ENCODE data around the gene UGT1A8.

UGT1A8 gene

DNA sequence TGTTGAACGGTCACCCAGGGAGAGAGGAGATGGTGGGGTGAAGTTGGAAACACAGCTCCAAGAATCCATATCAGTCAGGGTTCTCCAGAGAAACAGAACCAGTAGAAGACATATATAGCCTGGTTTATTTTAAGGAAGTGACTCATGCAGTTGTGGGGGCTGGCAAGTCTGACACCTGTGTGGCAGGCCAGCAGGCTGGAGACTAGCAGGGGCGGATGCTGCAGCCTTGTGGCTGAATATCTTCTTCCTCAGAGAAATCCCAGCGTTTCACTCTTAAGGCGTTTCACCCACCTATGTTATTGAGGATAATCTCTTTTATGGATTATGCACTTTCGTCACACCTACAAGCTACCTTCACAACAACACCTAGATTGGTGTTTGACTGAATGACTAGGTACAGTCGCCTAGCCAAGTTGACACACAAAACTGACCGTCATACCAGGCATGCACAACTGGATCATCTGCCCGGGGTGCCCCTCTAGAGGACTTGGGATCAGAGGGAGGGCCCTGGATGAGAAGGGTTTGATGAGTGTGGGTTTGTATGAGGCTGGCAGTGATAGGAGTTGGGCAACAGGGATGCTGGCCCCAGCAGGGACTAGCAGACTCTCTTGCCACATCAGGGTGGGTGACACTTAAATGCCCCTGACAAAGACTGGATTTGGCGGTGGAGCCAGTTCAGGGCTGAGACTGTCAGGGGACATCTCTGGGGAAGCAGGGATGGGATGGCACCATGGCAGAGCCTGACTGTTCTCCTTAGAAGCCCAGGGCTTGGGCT lies 184.1 kb downstream of the UGT1A8 start:
- DNase-seq (ENCODE audit: low read depth): no peak

DNA sequence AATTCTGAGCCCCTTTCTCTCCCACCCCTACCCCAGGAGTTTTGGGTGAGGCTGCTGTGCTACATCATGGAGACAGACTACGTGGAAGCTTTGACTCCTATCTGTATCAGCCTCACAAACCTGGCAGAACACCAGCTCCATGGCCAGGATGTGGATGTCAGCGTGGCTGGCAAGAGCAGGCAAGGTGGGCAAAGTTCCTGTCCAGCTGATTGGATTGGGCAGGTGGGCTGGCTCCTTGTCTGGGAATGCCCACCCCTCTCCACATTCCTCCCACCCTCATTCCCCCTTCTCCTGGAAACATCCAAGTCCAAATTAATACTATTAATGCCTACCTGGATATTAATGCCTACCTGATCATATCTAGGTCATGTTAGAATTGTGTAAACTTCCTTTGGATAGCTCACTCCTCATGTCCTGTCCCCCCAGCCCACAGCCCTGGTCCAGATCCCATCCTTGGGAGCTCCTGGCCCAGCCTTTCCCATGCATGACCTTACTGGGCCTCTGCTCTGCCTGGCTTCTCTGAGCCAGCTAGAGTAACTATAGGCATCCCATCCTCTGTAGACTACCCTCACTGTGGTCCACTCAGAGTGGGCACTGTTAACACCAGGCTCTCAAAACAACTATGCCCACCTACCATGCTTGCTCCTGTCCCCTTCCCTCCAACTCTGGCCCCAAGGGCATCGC lies 184.8 kb downstream of the UGT1A8 start:
- no peak for DNase-seq (ENCODE audit: low read depth)

DNA sequence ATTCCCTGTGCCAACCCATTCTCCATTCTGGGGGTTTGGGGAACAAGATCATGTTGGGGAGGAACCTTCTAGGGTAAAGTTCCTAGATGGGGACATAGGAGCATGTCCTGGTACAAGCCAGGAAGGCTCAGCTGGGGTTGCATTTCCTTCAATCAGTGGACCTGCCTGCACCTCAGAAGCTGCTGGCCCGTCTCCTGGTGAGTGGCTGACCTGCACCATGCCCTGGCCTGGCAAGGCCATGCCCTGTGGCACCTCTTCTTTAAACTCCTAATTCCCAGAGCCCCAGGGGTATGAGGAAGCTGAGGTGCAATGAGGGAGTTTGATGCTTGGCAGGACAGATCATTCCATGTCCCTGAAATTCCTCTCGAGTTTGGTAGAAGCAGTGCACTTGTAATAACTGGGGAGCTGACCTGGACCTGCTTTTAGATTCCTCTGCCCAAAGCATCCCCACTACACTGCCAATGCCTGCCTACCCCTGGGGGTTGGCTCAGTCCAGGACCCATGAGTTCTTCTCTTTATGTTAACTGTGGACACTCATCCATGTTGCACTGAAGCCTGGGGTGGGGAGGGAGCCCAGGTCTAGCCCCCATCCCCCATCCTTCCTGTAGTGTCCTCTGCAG lies 186.0 kb downstream of the UGT1A8 start:
- no peak for DNase-seq (ENCODE audit: low read depth)

DNA sequence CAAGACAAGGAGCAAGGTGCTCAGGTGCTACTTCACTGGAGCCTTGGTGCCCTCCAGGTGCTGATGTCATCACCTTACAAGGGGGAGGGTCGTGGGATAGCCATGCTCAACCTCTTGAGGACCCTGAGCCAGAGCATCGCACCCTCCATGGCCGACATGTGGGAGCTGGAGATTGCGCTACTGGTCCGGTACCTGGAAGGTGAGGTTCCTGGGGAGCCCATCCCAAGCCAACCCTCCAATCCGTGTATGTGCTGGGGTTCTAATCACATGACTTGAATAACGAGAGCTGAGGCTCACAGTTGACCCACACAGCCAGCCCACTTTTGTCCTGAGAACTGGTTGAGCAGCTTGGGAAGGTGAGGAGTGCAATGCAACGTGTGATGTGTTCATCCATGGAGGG lies 186.6 kb downstream of the UGT1A8 start:
- DNase-seq (ENCODE audit: low read depth): no peak

DNA sequence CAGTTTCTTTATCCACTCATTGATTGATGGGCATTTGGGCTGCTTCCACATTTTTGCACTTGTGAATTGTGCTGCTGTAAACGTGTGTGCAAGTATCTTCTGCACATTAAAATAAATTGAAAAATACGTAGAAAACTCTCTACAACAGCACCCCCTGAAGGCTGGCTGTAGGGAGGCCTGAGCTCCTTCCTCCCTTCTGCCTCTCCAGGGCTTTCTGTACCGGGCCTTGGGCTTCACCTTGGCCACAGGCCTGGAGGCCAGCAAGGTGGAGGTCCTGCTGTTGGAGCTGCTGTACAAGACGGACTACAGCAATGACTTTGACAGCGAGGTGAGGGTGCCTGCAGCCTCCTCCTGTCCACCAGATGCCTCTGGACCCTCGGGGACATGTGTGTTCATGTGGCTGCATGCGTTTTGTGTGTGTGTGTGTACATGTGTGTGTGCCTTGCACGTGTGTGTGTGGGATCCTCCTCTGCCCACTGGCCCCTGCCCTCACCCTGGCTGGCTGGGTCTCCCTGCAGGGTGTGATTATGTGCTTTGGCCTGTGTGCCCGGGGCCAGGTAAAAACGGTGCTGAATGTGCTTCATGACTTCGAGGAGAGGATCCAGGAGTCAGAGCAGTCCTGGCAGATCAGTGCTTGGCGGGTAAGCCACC lies 189.9 kb downstream of the UGT1A8 start:
- DNase-seq (ENCODE audit: low read depth): no peak

DNA sequence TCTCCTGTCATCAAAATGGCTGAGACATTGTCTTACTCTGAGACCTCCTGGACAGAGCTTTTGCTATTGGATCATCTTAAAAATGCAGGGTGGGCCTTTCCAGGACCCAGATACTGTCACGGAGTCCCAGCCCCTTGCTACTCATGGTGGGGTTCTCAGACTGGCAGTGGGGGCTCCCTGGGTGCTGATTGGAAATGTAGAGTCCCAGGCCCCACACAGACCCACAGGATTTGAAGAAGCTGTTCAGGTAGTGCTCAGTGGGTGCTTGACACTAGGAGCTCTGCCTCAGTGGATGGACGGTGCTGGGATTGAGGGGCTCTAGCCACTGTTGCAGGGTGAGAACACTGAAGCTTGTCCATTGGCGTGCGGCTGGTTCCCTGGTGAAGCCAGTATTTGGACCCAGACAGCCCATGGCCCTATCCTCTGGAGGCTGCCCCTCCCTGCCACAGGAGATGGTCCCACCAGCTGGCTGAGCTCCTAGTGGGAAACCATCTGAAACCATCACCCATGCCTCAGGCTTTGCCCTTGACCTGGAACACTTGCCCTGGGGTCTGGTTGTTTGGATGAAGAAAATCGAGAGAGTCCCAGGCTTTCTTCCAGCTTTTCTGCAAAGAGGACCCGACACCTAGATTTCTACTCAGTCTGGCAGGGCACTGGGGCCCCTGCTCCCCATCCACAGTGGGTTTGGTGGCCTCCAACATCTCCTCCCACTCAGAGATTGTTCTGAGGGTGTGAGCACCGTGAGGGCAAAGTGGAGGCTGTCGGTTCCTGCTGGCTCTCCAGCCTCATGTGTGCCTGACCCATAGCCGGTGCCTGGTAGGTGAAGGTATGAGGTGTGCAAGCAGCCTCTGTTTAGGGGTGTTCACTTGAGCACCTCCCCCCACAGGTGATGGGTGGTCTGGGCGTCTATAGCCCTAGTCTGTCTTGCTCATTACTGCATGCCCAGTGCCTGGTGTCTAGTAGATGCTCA lies 190.8 kb downstream of the UGT1A8 start:
- no peak for DNase-seq (ENCODE audit: low read depth)

DNA sequence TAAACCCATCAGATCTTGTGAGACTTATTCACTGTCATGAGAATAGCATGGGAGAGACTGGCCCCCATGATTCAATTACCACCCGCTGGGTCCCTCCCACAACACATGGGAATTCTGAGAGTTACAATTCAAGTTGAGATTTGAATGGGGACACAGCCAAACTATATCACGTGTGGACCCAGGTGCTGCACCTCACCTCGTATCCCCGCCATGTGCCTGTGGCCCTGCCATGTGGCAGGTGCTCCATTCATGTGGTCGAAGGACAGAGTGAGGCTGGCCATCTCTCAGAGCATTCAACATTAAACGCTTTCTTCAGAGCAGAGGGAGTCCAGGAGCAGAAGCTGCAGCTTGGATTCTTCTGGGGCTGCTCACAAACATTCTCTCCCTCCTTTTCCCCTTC lies 193.0 kb downstream of the UGT1A8 start:
- no peak for DNase-seq (ENCODE audit: low read depth)

DNA sequence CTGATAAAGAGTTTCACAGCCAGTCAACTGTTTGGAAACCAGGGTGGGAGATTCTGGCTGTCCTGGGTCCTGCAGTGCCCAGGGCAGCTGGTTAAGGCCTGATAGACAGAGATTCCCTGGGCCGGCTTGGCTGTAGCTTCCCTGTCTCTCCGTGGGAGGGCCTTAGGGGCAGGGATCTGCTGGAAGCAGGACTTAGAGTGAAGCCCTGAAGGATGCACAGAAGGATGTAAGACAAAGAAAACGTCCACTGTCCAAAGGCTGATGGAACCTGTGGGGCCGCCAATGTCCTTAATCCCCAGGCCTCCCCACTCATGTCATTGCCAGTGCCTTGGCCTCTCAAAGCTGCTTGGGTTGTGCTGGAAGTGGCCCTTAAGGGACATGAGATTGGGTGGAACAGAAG lies 193.7 kb downstream of the UGT1A8 start:
- no peak for DNase-seq (ENCODE audit: low read depth)

DNA sequence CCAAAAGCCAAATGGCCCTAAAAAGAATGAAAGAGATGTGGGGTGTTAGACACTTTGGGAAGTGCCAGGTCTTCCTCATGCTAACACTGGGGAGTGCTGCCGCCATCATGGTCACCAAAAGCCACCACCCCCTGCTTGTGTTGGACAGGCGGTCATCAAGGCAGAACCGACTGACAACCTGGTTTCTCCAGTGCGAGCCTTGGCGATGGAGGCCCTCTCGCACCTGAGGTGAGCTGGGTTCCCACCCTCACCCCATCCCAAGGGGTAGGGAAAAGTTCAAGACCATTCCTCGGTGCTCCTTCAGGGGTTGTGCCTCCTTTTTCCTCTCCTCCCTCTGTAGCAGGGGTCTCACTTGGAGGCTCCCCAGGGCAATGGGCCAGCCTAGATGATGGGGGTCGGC lies 194.3 kb downstream of the UGT1A8 start:
- no peak for DNase-seq (ENCODE audit: low read depth)

DNA sequence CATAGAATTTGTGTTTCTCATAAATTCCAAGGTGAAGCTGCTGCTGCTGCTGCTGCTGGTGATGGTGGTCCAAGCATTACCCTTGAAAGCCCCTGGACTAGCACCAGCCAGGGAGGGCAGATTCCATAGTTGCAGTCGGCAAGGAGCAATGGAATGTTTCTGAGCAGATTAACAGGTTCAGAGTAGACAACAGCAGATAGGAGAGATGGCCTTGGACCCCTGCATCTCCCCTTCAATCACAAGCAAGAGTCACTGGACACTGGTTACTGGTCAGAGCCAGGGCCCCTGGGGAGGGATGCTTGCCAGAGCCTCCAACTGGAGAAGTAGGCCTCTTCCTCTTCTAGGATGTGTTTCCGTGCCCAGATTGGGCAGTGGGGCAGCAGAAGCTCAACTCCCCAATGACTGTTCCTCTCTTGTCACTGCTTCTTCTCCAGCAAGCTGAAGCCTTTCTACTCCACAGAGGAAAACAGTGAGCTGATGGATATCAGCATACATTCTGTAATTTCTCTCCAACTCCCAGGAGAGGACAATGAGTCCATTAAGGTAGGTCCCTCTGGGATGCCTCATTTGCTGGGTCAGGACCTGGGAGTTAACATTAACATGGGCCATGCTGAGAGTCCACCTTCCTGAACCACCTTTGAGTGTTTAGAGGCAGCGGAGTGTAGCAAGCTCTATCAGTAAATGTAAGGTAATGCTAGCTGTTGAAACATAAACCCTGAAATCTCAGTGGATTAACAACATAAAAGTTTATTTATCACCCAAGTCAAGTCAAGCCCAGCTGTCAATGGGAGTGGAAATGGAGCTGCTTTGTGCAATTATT lies 196.0 kb downstream of the UGT1A8 start:
- DNase-seq (ENCODE audit: low read depth): no peak

DNA sequence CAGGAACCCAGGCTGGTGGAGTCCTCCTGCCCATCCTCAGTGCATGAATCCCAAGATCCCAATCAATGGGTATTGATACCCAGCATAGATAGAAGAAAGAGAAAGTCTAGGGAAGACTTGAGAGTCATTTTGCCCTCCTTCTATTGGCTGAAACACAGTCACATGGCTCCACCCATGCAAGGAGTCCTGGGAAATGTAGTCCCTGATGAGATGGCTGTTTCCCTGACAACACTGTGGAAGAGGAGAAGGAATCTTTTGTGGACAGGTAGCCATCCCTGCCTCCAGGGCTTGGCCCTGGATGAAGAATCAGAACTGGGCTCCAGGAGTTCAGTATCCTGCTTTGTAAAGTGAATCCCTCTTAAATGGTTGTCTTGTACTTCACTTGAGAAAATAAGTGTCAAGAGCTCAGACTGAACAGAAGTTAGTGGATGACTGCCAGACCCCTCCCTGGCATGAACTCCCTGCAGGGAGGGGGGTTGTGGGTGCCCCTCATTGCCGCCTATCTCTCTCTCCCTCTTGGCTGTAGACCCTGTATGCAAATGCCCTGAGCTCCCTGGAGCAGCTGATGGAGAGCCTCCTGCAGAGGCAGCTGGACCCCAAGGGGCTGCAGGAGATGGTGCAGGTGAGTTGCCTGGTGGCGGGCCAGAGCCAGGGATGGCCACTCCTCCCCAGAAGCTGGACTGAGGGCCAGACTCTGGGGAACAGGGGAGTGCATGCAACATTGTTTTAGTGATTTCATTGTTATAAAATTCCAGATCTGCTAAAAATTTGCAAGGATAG lies 196.8 kb downstream of the UGT1A8 start:
- DNase-seq (ENCODE audit: low read depth): no peak

DNA sequence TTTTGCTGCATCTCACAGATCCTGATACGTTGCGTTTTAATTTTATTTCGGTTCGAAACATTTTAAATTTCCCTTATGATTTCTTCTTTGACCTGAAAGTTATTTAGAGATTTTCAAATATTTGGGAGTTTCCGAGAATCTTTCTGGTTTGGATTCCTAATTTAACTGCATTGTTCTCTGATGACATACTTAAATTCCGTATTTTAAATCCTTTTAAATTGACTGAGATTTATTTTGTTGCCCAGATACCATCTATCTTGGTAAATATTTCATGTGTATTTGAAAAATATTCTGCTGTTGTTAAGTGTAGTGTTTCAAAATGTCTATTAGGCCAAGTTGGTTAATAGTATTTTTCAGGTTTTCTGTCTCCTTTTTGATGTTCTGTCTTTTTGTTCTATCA lies 198.4 kb downstream of the UGT1A8 start:
- no peak for DNase-seq (ENCODE audit: low read depth)

DNA sequence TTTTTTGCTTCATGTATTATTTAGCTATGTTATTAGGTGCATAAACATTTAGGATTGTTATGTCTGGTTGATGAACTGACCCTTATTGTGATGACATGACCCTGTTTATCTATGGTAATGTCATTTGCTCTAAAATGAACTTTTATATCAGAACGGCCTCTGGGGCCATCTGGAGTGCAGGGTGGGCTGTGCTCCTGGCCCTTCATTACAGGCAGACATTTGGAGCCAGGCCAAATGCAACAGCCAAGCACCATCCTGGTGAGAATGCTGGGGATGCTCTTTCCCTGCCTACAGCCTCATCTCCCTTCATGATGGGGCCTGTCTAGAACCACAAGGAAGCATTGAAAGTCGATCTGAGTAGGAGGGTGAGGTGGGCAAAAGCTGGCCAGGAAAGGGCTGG lies 198.9 kb downstream of the UGT1A8 start:
- DNase-seq (ENCODE audit: low read depth): no peak

DNA sequence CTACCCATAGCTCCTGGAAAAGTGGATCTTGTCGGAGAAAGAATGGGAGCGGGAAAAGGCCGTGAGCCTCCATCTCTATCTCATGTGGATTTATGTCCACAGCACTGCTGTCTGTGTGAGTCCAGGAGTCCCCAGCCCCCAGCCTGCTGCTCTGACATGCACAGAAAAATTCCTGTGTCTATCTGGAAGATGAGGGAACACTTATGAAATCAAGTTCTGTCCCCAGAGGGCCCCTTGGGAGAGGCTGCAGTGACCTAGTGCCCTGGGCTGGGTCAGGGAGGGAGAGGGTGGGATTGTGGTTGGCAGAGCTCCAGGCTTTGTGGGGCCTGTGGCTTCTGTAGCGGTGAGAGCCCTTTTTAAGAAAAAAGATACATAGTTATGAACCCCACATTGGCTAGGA lies 199.3 kb downstream of the UGT1A8 start:
- no peak for DNase-seq (ENCODE audit: low read depth)

DNA sequence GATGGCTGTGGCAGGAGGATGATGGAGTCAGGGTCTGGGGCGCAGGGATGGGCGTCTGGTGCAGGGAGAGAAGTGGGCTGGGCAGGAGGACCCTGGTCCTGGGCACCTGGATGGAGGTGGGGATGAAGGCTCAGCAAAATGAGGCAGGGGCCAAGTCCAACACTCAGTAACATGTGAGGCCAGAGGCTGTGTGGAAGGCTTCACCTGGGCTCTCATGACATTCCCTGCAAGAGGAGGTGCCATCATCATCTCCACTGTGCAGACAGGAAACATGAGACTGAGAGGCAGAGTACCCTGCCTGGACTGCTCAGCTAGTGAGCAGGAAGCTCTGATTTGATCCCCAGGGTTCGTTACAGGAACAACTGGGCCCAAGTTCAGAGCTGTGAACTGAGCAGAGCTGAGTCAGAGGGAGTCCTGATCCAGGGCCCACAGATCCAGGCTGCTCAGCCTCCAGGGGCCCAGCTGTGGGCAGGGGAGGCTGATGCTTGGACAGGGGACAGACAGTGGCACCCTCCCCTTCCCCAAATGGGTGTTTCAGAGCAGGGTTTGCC lies 200.0 kb downstream of the UGT1A8 start:
- DNase-seq (ENCODE audit: low read depth): no peak

DNA sequence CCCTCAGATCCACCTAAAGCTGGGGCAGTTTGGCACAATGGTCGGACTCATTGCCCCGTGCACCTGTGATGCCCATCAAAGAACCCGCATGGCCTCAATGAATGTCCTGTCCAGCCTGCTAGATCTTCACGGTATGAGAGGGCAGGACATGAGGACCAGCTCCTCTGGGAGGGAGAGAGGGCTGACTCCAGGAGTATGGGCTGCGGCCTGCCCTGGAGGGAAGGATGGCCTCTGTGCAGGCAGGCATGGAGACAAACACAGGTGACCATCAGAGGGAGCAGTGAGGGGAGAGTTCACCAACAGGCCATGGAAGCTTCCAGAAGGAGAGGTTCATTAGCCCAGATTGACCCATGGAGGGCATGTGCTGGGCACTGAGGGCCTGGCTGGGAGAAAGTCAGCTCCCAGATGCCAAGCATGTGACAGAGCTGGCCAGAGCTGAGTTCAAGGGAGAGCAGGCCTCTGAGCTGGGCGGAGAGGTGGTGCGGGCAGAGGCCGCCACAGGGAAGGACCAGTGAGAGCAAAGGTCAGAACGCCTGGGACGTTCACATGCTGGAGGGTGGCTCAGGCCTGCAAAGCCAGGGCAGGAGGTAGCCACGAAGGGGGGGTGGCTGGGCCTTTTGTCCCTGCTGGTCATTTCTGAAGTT lies 200.7 kb downstream of the UGT1A8 start:
- DNase-seq (ENCODE audit: low read depth): no peak

DNA sequence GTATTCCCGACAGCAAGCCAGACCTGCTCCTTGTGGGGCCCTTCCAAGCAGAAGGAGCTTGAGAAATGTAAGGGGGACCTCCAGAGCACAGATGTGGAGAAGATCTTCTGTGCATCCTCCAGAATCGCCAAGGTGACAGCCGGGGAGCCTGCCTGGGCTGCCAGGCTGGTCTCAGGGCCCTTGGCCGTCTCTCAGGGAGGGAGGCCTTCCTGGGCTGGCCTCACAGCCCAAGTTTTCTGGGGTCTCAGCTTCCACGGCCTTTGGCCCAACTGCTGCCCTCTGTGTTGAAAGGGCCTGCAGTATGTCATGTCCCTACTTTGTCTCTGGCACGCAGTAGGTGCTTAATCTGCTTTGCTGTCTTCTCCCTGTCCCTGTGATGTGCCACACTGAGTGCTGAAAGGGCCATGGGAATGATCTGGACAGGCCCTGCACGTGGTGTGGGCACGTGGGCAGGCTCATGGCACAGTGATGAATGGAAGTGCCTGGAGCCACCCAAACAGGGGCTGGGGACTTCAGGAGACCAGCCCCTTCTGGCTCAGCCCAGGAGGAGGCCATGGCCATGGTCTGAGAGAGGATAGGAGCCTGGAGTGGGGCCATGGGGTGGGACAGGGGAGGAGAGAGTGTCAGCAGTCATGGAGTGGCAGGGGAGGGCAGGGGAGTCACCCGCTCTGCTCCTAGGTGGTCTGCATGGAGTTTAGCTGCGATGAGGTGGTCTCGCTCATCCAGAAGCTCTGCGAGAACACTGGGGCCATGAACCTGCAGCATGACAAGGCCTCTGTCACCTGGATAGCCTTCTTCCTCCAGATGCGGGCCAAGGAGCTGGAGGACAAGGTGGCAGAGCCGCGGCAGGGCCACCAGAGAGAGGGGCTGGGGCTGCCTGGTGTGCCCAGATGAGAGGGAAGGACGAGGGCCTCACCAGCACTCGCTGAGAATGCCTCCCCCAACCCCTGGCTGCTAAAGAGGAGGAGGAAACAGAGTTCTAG lies 201.5 kb downstream of the UGT1A8 start:
- DNase-seq (ENCODE audit: low read depth): no peak
